ENCODE results near the gene GGN. TPM values are rescaled to one million over a fixed set of nuclear protein-coding genes. Genes with fewer than 3 reads are reported as not detected.

The GGN gene
- total and polyA plus RNA-seq, 2 of the 13 experiments (the other 11 are each of a cell fraction or from before 2014, with no cell fraction given): not detected

GRCh38 chr19:38402967-38403674 is 15.3 kb upstream of the GGN start, which contains the start of gene FAM98C (continued):
- 0 out of 2 replicates have a peak, but pooled peaks have one; percentile 72 for TF ChIP-seq EED (CRISPR knock-in tag; IDR thresholded peaks at IDR 0.05)
- peak; percentile 69; the same call in 1 of the 2 replicates for TF ChIP-seq ZNF275 (CRISPR knock-in tag; IDR thresholded peaks at IDR 0.05; ENCODE audit: borderline replicate concordance)
- TF ChIP-seq ZNF124 (CRISPR knock-in tag; IDR thresholded peaks at IDR 0.05): peak; percentile 65; the same call in 1 of the 2 replicates
- TF ChIP-seq FOXA3 (CRISPR knock-in tag; IDR thresholded peaks at IDR 0.05): 0 out of 2 replicates have a peak, but pooled peaks have one; percentile 12
- 0 out of 2 replicates have a peak, but pooled peaks have one; percentile 30 for TF ChIP-seq ZNF232 (CRISPR knock-in tag; IDR thresholded peaks at IDR 0.05; ENCODE audit: borderline replicate concordance)
- TF ChIP-seq ZNF691 (CRISPR knock-in tag; IDR thresholded peaks at IDR 0.05; ENCODE audit: borderline replicate concordance, low read depth): peak; percentile 47; the same call in 1 of the 2 replicates
- peak; percentile 97 for TF ChIP-seq TFDP1 (CRISPR knock-in tag; IDR thresholded peaks at IDR 0.05; ENCODE audit: borderline replicate concordance)
- peak; percentile 67 for TF ChIP-seq ZNF430 (CRISPR knock-in tag; IDR thresholded peaks at IDR 0.05)
- TF ChIP-seq ZZZ3 (CRISPR knock-in tag; IDR thresholded peaks at IDR 0.05; ENCODE audit: borderline replicate concordance): 0 out of 2 replicates have a peak, but pooled peaks have one; percentile 32
- TF ChIP-seq RXRB (CRISPR knock-in tag; IDR thresholded peaks at IDR 0.05; ENCODE audit: borderline replicate concordance): no peak
- peak; percentile 47; the same call in 1 of the 2 replicates for TF ChIP-seq ZNF264 (CRISPR knock-in tag; IDR thresholded peaks at IDR 0.05)
- TF ChIP-seq KDM1A (CRISPR knock-in tag; IDR thresholded peaks at IDR 0.05): no peak
- peak; percentile 78 for TF ChIP-seq SP5 (CRISPR knock-in tag; IDR thresholded peaks at IDR 0.05; ENCODE audit: borderline replicate concordance, low read depth)
- TF ChIP-seq RAD51 (IDR thresholded peaks at IDR 0.05; ENCODE audit: borderline replicate concordance): no peak
- TF ChIP-seq ZFP41 (CRISPR knock-in tag; IDR thresholded peaks at IDR 0.05; ENCODE audit: borderline replicate concordance): peak; percentile 64; the same call in 1 of the 2 replicates
- peak; percentile 1; the same call in 1 of the 2 replicates for TF ChIP-seq KLF12 (CRISPR knock-in tag; IDR thresholded peaks at IDR 0.05; ENCODE audit: borderline replicate concordance)
- TF ChIP-seq CREB3 (CRISPR knock-in tag; IDR thresholded peaks at IDR 0.05): peak; percentile 50; the same call in 1 of the 2 replicates
- TF ChIP-seq EEA1 (CRISPR knock-in tag; IDR thresholded peaks at IDR 0.05; ENCODE audit: borderline replicate concordance): 0 out of 2 replicates have a peak, but pooled peaks have one; percentile 47
- 0 out of 2 replicates have a peak, but pooled peaks have one; percentile 85 for TF ChIP-seq ZNF713 (CRISPR knock-in tag; IDR thresholded peaks at IDR 0.05)
- 0 out of 2 replicates have a peak, but pooled peaks have one; percentile 40 for TF ChIP-seq ZNF557 (CRISPR knock-in tag; IDR thresholded peaks at IDR 0.05)
- TF ChIP-seq TFAP4 (IDR thresholded peaks at IDR 0.05; ENCODE audit: borderline replicate concordance, low read depth): 0 out of 2 replicates have a peak, but pooled peaks have one; percentile 12
- peak; percentile 54; the same call in 1 of the 2 replicates for TF ChIP-seq REPIN1 (CRISPR knock-in tag; IDR thresholded peaks at IDR 0.05; ENCODE audit: borderline replicate concordance, low read depth)
